ENCODE measurements around the gene ANGPTL3.

DNA sequence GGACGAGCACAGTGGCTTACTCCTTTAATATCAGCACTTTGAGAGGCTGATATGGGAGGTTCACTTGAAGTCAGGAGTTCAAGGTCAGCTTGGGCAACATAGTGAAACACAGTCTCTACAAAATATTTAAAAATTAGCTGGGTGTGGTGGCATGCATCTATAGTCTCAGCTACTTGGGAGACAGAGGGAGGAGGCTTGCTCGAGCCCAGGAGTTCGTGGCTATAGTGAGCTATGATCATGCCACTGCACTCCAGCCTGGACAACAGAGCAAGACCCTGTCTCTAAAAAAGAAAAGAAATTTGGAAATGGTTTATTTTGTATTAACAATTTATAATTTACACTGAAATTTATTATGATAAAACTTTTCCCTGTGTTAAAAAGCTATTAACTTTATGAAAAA is 1.7 kb upstream of the ANGPTL3 start:
- TF ChIP-seq, protein P1, sequence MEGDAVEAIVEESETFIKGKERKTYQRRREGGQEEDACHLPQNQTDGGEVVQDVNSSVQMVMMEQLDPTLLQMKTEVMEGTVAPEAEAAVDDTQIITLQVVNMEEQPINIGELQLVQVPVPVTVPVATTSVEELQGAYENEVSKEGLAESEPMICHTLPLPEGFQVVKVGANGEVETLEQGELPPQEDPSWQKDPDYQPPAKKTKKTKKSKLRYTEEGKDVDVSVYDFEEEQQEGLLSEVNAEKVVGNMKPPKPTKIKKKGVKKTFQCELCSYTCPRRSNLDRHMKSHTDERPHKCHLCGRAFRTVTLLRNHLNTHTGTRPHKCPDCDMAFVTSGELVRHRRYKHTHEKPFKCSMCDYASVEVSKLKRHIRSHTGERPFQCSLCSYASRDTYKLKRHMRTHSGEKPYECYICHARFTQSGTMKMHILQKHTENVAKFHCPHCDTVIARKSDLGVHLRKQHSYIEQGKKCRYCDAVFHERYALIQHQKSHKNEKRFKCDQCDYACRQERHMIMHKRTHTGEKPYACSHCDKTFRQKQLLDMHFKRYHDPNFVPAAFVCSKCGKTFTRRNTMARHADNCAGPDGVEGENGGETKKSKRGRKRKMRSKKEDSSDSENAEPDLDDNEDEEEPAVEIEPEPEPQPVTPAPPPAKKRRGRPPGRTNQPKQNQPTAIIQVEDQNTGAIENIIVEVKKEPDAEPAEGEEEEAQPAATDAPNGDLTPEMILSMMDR (IDR thresholded peaks at IDR 0.05): no peak
- no peak for TF ChIP-seq EZH2phosphoT487 (IDR thresholded peaks at IDR 0.05)
- TF ChIP-seq EZH2 (IDR thresholded peaks at IDR 0.05): no peak

Data from neural progenitor cell (in vitro differentiated cells).